Measurements from ENCODE around the gene POU6F1. TPM values are rescaled to one million over a fixed set of nuclear protein-coding genes. Genes with fewer than 3 reads are reported as not detected.
"Not testable (repeated sequence)": the region's sequence is repeated elsewhere in the genome, so short reads cannot be mapped to it uniquely, and the experiment has no call there.

Gene POU6F1
- total RNA-seq, 2 donors from 2014 or later: 6.2 to 9.6 TPM

- no peak for ATAC-seq
- WGBS, 2 donors: 31 to 35% methylated on average over 5 of the region's 5 CpGs
- Histone ChIP-seq H3K36me3 (replicated peaks in 1 of 2; ENCODE audit: insufficient read depth in 1 of 2, low read depth in 2 of 2) (no peaks in the 10 kb centered on the region), H3K4me1 (peaks cover 6% of the 10 kb centered on the region), H3K27me3 (no peaks in the 10 kb centered on the region), H3K27ac (no peak overlapping the region), H3K9me3 (no peaks in the 10 kb centered on the region), H3K4me3 (no peak overlapping the region)
- TF ChIP-seq, protein P1, sequence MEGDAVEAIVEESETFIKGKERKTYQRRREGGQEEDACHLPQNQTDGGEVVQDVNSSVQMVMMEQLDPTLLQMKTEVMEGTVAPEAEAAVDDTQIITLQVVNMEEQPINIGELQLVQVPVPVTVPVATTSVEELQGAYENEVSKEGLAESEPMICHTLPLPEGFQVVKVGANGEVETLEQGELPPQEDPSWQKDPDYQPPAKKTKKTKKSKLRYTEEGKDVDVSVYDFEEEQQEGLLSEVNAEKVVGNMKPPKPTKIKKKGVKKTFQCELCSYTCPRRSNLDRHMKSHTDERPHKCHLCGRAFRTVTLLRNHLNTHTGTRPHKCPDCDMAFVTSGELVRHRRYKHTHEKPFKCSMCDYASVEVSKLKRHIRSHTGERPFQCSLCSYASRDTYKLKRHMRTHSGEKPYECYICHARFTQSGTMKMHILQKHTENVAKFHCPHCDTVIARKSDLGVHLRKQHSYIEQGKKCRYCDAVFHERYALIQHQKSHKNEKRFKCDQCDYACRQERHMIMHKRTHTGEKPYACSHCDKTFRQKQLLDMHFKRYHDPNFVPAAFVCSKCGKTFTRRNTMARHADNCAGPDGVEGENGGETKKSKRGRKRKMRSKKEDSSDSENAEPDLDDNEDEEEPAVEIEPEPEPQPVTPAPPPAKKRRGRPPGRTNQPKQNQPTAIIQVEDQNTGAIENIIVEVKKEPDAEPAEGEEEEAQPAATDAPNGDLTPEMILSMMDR (IDR thresholded peaks at IDR 0.05): no peak
- no peak for TF ChIP-seq POLR2A (IDR thresholded peaks at IDR 0.05)
- intact Hi-C loops (cut with DNase I): no loop called here
- no peak for DNase-seq
Measured at GRCh38 chr12:51234530-51234929, 16.7 kb upstream of the POU6F1 start.

GRCh38 chr12:51232642-51233041 is 14.8 kb upstream of the POU6F1 start:
- Histone ChIP-seq H3K27ac (no peak overlapping the region), H3K4me1 (peaks cover under 1% of the 10 kb centered on the region), H3K4me3 (no peak overlapping the region), H3K9me3 (no peaks in the 10 kb centered on the region), H3K36me3 (replicated peaks in 1 of 2; ENCODE audit: insufficient read depth in 1 of 2, low read depth in 2 of 2) (no peaks in the 10 kb centered on the region), H3K27me3 (no peaks in the 10 kb centered on the region)
- DNase-seq (no peak), ATAC-seq (no peak)
- TF ChIP-seq, protein P1 (IDR thresholded peaks at IDR 0.05): no peak
- TF ChIP-seq POLR2A (IDR thresholded peaks at IDR 0.05): no peak
- intact Hi-C loops (cut with DNase I): no loop called here

DNA sequence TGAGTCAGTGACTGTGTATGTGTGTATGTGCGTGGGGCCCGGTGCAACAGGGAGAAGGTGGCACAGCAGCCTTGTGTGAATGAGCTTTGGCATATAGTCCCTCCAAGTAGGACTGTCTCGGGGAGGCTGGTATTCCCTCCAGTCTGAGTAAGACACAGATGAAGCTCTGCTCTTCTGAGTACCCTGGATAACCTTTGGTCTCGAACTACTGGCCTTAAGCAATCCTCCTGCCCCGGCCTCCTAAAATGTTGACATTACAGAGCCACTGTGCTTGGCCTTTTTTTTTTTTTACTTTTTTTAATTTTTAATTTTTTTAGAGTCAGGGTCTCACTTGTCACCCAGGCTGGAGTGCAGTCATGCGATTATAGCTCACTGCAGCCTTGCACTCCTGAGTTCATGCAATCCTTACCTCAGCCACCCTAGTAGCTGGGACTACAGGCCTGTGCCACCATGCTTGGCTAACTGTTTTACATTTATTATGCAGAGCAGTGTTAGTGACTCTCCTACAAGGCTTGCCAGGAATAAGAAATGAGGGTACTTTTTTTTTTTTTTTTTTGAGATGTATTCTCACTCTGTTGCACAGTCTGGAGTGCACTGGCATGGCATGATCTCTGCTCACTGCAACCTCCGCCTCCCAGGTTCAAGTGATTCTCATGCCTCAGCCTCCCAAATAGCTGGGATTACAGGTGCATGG is 11.4 kb upstream of the POU6F1 start:
- H3K9me3 ChIP-seq: no peaks in the 10 kb centered on the region
- 90 to 94% methylated on average over 7 of the region's 7 CpGs for WGBS, 2 donors
- no peak overlapping the region for H3K4me3 ChIP-seq
- H3K4me1 ChIP-seq: no peaks in the 10 kb centered on the region
- H3K27ac ChIP-seq: no peak overlapping the region
- intact Hi-C loops (cut with DNase I): no loop called here
- ATAC-seq: no peak
- no peak for DNase-seq
- H3K36me3 ChIP-seq (replicated peaks in 1 of 2; ENCODE audit: insufficient read depth in 1 of 2, low read depth in 2 of 2): no peaks in the 10 kb centered on the region
- no peaks in the 10 kb centered on the region for H3K27me3 ChIP-seq
- TF ChIP-seq, protein P1 (IDR thresholded peaks at IDR 0.05): no peak
- no peak for TF ChIP-seq POLR2A (IDR thresholded peaks at IDR 0.05)

DNA sequence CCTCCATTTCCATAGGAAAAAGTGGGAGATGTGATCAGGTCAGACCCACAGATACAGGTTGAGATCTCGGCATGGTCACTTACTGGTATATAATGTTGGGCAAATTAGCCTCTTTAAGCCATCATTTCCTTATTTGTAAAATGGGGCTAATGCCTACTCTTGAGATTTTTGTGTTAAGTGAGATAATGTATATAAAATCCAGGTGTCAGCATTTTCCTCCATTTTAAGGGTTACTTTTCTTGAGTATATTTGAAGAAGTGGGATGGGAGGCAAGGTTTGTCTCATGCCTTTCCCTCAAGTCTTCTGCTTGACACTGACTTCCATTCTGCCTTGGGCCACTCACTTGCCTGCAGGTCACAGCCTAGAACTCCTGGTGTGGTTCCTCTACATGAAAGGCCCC is 10.1 kb upstream of the POU6F1 start:
- Histone ChIP-seq H3K27me3 (no peaks in the 10 kb centered on the region), H3K36me3 (replicated peaks in 1 of 2; ENCODE audit: insufficient read depth in 1 of 2, low read depth in 2 of 2) (no peaks in the 10 kb centered on the region), H3K9me3 (no peaks in the 10 kb centered on the region), H3K4me3 (no peak overlapping the region), H3K4me1 (no peaks in the 10 kb centered on the region), H3K27ac (no peak overlapping the region)
- intact Hi-C loops (cut with DNase I): no loop called here
- TF ChIP-seq POLR2A (IDR thresholded peaks at IDR 0.05): no peak
- TF ChIP-seq, protein P1 (IDR thresholded peaks at IDR 0.05): no peak
- DNase-seq (no peak), ATAC-seq (no peak)
- WGBS, 2 donors: 93 to 100% methylated on average over 1 of the region's 1 CpG

DNA sequence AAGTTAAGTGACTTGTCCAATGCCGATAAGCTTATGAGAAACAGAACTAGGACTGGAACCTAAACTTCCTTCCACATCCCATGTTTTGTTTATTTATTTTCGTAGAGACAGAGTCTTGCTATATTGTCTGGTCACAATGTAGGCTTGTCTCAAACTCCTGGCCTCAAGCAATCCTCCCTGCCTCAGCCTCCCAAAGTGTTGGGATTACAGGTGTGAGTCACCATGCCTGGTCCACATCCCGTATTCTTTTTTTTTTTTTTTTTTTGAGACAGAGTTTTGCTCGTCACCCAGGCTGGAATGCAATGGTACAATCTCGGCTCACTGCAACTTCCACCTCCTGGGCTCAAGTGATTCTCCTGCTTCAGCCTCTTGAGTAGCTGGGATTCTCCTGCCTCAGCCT is 9.2 kb upstream of the POU6F1 start:
- WGBS, 2 donors: 91 to 96% methylated on average over 5 of the region's 5 CpGs

More for the DNA sequence above, 9.2 kb upstream of the POU6F1 start:
- H3K4me3 ChIP-seq; H3K36me3 ChIP-seq (replicated peaks in 1 of 2; ENCODE audit: insufficient read depth in 1 of 2, low read depth in 2 of 2); H3K4me1 ChIP-seq; H3K27me3 ChIP-seq; DNase-seq; H3K27ac ChIP-seq; H3K9me3 ChIP-seq; ATAC-seq; intact Hi-C loops (cut with DNase I): not testable (repeated sequence)
